ENCODE measurements around the gene NPR2.
A peak's percentile ranks its signal among the peaks of the same experiment; 100 is the strongest.

Gene NPR2

GRCh38 chr9:35760651-35761050 lies 30.7 kb upstream of the NPR2 start:
- TF ChIP-seq, protein P1, sequence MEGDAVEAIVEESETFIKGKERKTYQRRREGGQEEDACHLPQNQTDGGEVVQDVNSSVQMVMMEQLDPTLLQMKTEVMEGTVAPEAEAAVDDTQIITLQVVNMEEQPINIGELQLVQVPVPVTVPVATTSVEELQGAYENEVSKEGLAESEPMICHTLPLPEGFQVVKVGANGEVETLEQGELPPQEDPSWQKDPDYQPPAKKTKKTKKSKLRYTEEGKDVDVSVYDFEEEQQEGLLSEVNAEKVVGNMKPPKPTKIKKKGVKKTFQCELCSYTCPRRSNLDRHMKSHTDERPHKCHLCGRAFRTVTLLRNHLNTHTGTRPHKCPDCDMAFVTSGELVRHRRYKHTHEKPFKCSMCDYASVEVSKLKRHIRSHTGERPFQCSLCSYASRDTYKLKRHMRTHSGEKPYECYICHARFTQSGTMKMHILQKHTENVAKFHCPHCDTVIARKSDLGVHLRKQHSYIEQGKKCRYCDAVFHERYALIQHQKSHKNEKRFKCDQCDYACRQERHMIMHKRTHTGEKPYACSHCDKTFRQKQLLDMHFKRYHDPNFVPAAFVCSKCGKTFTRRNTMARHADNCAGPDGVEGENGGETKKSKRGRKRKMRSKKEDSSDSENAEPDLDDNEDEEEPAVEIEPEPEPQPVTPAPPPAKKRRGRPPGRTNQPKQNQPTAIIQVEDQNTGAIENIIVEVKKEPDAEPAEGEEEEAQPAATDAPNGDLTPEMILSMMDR (IDR thresholded peaks at IDR 0.05; ENCODE audit: low read length, missing control alignments) = no peak
- no peak overlapping the region for H3K4me3 ChIP-seq (replicated peaks; ENCODE audit: low read depth, low read length)
- peak; percentile 86 for DNase-seq (ENCODE audit: low read depth)

- H3K4me3 ChIP-seq (replicated peaks; ENCODE audit: low read depth, low read length) = no peak overlapping the region
- no peak for DNase-seq (ENCODE audit: low read depth)
- TF ChIP-seq, protein P1 (IDR thresholded peaks at IDR 0.05; ENCODE audit: low read length, missing control alignments) = no peak
Observed at GRCh38 chr9:35763181-35763580, 28.2 kb upstream of the NPR2 start.

GRCh38 chr9:35763803-35764202 lies 27.6 kb upstream of the NPR2 start:
- TF ChIP-seq, protein P1 (IDR thresholded peaks at IDR 0.05; ENCODE audit: low read length, missing control alignments) = no peak
- no peak for DNase-seq (ENCODE audit: low read depth)
- H3K4me3 ChIP-seq (replicated peaks; ENCODE audit: low read depth, low read length) = no peak overlapping the region

- DNase-seq (ENCODE audit: low read depth) = no peak
- TF ChIP-seq, protein P1 (IDR thresholded peaks at IDR 0.05; ENCODE audit: low read length, missing control alignments) = no peak
- no peak overlapping the region for H3K4me3 ChIP-seq (replicated peaks; ENCODE audit: low read depth, low read length)
Observed at GRCh38 chr9:35766997-35767396, 24.4 kb upstream of the NPR2 start.

- no peak for DNase-seq (ENCODE audit: low read depth)
- H3K4me3 ChIP-seq (replicated peaks; ENCODE audit: low read depth, low read length) = no peak overlapping the region
- TF ChIP-seq, protein P1 (IDR thresholded peaks at IDR 0.05; ENCODE audit: low read length, missing control alignments) = no peak
Observed at GRCh38 chr9:35767458-35767857, 23.9 kb upstream of the NPR2 start.

DNA sequence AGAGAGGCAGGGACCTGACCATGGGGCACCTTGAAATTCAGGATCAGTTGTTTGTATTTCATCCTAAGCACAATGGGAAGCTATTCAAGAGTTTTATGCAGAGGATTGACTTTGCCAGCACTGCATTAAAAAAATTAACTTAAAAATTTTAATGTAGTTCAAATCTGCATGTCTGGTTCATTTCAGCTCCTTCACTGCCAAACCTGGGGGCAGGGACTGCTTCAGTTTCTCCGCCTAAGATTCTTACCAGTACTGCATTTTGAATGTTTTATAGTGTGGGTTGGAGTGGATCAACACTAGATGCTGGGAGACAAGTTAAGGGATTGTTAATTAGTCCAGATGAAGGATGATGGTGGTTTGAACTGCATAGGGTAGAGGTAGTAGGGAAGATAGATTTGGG lies 21.6 kb upstream of the NPR2 start:
- TF ChIP-seq, protein P1 (IDR thresholded peaks at IDR 0.05; ENCODE audit: low read length, missing control alignments) = no peak

DNA sequence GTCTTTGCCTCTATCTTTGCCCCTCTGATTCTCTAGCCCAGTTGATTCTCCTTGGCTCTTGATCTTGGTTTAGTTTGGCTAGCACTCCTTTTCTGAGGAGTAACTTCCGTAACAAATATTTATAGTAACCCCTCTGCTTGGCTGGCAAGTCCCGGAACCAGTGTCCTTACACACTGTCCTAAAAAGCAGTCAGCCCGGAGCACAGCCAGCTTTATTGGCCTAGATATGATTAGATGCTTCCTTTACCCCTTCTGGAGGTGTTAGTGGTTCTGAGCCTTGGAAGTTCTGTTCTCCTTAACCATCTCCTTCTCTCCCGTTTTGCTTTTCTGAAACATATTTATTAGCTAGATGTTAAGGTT lies 20.3 kb upstream of the NPR2 start:
- no peak for DNase-seq (ENCODE audit: low read depth)
- TF ChIP-seq, protein P1 (IDR thresholded peaks at IDR 0.05; ENCODE audit: low read length, missing control alignments) = no peak
- no peak overlapping the region for H3K4me3 ChIP-seq (replicated peaks; ENCODE audit: low read depth, low read length)

More for the DNA sequence above, 21.6 kb upstream of the NPR2 start:
- no peak for DNase-seq (ENCODE audit: low read depth)
- H3K4me3 ChIP-seq (replicated peaks; ENCODE audit: low read depth, low read length) = no peak overlapping the region

Measured in fibroblast of pulmonary artery (primary cell).